Measurements from ENCODE around the gene CD59. TPM values are rescaled to one million over a fixed set of nuclear protein-coding genes. Genes with fewer than 3 reads are reported as not detected.

Gene CD59
- total and polyA plus RNA-seq, 9 donors, result 73.0 to 807 (median 288) TPM

DNA sequence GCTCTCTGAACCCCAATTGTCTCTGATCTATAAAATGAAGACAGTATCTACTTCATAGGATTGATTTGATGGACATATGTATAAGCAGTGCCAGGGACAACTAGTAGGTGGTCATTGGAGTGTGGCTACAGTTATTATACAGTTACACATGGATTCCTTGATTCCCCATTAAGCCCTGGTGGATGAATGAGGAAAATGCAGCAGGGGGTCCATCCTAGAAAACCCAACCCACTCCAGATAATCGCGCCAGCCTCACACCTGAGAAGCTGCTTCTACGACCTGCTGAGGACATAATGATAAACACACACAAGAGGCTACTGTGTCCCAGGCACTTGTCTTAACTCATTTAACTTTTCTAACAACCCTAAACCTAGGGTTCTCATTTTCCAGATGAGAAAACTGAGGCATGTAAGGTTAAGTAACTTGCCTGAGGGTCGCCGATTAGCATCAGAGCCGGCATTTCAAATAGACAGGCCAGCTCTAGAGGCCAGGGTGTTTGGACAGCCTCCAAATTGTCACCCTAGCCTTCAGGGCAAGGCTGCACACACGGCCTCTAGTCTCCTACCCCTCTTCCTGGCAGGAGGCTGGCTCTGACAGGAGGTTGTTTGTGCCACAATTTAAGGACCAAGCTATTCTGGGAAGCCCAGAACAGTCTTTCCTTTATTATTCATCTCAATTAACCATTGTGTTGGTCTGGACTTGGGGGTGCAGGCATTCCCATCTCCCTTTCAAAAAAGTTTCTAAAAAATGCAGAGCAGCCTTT is 31.8 kb downstream of the CD59 start:
- WGBS, 3 donors, result 64 to 87% (median 83%) methylated on average over 7 of the region's 7 CpGs
- Histone ChIP-seq H3K4me3 (no peak overlapping the region), H3K9me3 (no peaks in the 10 kb centered on the region), H3K27me3 (no peaks in the 10 kb centered on the region), H3K36me3 (no peaks in the 10 kb centered on the region), H3K27ac (no peak overlapping the region), H3K4me1 (ENCODE audit: insufficient read depth) (peaks cover 10% of the 10 kb centered on the region)
- intact Hi-C loops (cut with DNase I), result no loop called here
- DNase-seq, result no peak
- TF ChIP-seq POLR2A (IDR thresholded peaks at IDR 0.05) (no peak), EP300 (IDR thresholded peaks at IDR 0.05) (no peak)
- TF ChIP-seq, protein P1, sequence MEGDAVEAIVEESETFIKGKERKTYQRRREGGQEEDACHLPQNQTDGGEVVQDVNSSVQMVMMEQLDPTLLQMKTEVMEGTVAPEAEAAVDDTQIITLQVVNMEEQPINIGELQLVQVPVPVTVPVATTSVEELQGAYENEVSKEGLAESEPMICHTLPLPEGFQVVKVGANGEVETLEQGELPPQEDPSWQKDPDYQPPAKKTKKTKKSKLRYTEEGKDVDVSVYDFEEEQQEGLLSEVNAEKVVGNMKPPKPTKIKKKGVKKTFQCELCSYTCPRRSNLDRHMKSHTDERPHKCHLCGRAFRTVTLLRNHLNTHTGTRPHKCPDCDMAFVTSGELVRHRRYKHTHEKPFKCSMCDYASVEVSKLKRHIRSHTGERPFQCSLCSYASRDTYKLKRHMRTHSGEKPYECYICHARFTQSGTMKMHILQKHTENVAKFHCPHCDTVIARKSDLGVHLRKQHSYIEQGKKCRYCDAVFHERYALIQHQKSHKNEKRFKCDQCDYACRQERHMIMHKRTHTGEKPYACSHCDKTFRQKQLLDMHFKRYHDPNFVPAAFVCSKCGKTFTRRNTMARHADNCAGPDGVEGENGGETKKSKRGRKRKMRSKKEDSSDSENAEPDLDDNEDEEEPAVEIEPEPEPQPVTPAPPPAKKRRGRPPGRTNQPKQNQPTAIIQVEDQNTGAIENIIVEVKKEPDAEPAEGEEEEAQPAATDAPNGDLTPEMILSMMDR (IDR thresholded peaks at IDR 0.05), result no peak

DNA sequence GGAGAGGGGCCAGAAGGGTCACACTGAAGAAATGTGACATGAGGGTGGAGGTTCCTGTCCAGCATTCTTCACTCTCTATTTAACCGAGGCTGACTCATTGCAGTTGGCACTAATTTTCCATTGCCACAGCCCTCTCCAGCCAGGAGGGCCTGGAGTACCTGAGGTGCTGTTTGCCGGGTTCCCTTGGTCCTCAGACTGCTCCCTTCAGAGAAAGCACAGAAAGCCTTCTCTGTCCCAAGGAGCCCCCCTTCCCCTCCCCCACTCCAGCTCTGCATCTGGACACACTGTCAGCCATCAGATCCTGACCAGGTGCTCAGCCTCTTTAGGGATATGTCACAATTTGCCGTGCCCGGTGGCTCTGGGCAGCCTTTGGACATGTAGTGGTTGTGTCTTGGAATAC is 32.4 kb downstream of the CD59 start:
- Histone ChIP-seq H3K4me3 (no peak overlapping the region), H3K27ac (no peak overlapping the region), H3K4me1 (ENCODE audit: insufficient read depth) (peaks cover 15% of the 10 kb centered on the region), H3K36me3 (no peaks in the 10 kb centered on the region), H3K9me3 (no peaks in the 10 kb centered on the region), H3K27me3 (no peaks in the 10 kb centered on the region)
- 70 to 83% (median 71%) methylated on average over 4 of the region's 4 CpGs for WGBS, 3 donors
- no peak for DNase-seq
- TF ChIP-seq EP300 (IDR thresholded peaks at IDR 0.05) (no peak), POLR2A (IDR thresholded peaks at IDR 0.05) (no peak)
- TF ChIP-seq, protein P1 (IDR thresholded peaks at IDR 0.05), result no peak
- intact Hi-C loops (cut with DNase I), result no loop called here

DNA sequence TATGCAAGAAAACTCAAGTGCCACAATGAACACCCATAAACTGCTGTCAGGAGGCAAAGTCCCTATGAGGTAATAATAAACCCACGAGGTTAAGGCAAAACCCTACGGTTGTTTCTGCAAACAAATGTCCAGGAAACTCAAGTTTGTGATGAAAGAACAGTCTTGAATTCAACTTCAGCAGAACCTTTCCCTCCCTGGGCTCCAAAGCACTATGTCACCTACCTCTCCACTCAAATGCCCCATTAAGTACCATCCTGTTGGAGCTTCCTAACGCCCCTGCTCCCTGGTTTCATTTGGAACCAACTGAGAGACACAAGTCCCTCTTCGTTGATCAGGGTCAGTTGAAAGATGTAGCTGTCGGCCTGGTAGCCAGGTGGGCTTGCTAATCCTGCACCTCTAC is 33.0 kb downstream of the CD59 start:
- Histone ChIP-seq H3K27me3 (no peaks in the 10 kb centered on the region), H3K4me3 (no peak overlapping the region), H3K36me3 (no peaks in the 10 kb centered on the region), H3K27ac (no peak overlapping the region), H3K4me1 (ENCODE audit: insufficient read depth) (peaks cover 17% of the 10 kb centered on the region), H3K9me3 (no peaks in the 10 kb centered on the region)
- WGBS, 3 donors, result 68 to 85% (median 75%) methylated on average over 5 of the region's 5 CpGs
- intact Hi-C loops (cut with DNase I), result no loop called here
- no peak for DNase-seq
- no peak for TF ChIP-seq POLR2A (IDR thresholded peaks at IDR 0.05)
- TF ChIP-seq, protein P1 (IDR thresholded peaks at IDR 0.05), result no peak

DNA sequence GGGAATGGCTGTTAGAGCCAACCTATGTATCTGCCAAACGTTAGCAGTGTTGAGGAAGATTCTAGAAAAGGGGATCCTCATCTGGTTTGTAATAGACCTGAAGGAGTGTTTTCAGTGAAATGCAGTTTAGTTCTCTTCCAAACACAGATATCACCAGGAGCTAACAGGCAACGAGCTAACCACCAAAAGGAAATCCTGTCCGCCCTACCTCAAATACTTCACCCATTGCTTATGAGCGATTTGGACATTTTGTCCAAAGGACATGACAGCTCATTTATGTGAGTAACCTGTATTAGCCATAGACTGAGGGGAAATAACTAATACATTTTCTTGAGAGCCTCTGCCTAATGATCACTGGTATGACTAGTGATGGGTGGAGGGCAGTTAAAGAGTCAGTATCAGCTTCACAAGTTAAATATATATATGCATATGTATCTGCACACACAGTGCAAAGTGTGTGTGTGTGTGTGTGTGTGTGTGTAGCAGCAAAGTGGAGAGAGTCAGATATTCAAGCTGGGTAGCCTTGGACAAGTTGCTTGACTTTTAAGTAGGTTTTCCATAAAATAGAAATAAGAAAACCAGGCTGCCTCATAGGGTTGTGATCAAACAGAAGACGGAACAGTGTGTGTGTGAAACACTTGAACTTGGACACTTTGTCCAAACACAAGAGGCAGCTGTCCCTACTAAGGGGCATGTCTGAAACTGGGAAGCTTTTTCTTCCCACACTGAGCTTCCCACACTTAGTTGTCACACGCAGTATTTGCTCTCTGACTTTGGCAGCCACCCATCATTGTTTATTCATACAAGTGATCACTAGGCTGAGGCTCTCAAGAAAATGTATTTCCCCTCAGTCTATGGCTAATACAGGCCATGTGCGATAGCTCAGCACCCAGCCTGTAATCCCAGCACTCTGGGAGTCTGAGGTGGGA is 34.7 kb downstream of the CD59 start:
- TF ChIP-seq, protein P1 (IDR thresholded peaks at IDR 0.05), result no peak
- TF ChIP-seq EP300 (IDR thresholded peaks at IDR 0.05) (no peak), POLR2A (IDR thresholded peaks at IDR 0.05) (no peak)
- H3K4me3 ChIP-seq, result peak overlapping the region; percentile 52
- 21 to 31% (median 26%) methylated on average over 7 of the region's 7 CpGs for WGBS, 3 donors

More for the DNA sequence above, 34.7 kb downstream of the CD59 start:
- Histone ChIP-seq H3K27ac (peak overlapping the region in 1 of 2 donors; percentile 34), H3K27me3 (no peaks in the 10 kb centered on the region), H3K4me1 (ENCODE audit: insufficient read depth) (peaks cover 17% of the 10 kb centered on the region), H3K9me3 (no peaks in the 10 kb centered on the region), H3K36me3 (no peaks in the 10 kb centered on the region)
- DNase-seq, result no peak
- intact Hi-C loops (cut with DNase I), result no loop called here
